ENCODE data around the gene TMEM51. TPM values are rescaled to one million over a fixed set of nuclear protein-coding genes. Genes with fewer than 3 reads are reported as not detected.

TMEM51 gene
- total and polyA plus RNA-seq, 2 experiments from 2014 or later: 23.8 to 32.7 TPM

DNA sequence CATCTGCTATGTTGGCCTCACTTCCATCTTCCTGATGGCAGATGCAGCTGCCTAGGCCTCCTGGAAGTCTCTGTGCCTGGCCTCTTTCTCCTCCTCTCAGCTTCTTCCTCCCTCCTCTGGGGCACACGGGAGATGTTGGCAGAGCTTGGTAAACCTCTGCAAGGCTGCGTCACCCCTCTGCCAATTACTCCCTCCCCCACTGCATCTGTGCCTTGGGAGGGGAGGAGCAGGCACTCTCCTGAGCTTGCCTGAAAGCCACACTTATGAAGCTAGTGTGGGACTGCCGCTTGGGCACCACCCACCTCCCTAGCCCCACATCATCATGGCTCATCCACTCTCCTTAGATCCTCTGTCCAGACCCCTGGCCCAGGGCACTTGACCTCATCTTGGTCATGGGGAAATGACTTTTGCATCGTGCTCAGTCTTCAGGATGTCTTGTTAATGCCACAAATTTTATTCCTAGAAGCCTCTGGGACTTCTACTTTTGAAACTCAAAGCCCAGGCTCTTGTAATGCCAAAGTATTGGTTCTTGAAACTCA, 7.3 kb upstream of the TMEM51 start:
- Histone ChIP-seq H3K27ac (no peak overlapping the region), H3K4me3 (no peak overlapping the region), H3K4me1 (ENCODE audit: low read depth) (peaks cover 7% of the 10 kb centered on the region), H3K36me3 (no peaks in the 10 kb centered on the region), H3K9me3 (ENCODE audit: low read depth) (no peaks in the 10 kb centered on the region), H3K27me3 (no peaks in the 10 kb centered on the region)
- no peak for TF ChIP-seq CTCF (IDR thresholded peaks at IDR 0.05; ENCODE audit: low read depth, low read length)
- no peak for DNase-seq (ENCODE audit: low read depth in 1 of 2, low spot score in 1 of 2)

- Histone ChIP-seq H3K27me3 (no peaks in the 10 kb centered on the region), H3K4me3 (no peak overlapping the region), H3K36me3 (no peaks in the 10 kb centered on the region), H3K27ac (no peak overlapping the region), H3K4me1 (ENCODE audit: low read depth) (peaks cover 14% of the 10 kb centered on the region), H3K9me3 (ENCODE audit: low read depth) (no peaks in the 10 kb centered on the region)
- no peak for DNase-seq (ENCODE audit: low read depth in 1 of 2, low spot score in 1 of 2)
- TF ChIP-seq CTCF (IDR thresholded peaks at IDR 0.05; ENCODE audit: low read depth, low read length): no peak
Measured at GRCh38 chr1:15146971-15147376, 6.6 kb upstream of the TMEM51 start.

GRCh38 chr1:15148004-15148403, 5.5 kb upstream of the TMEM51 start:
- H3K27ac ChIP-seq: no peak overlapping the region
- H3K4me3 ChIP-seq: no peak overlapping the region
- no peaks in the 10 kb centered on the region for H3K9me3 ChIP-seq (ENCODE audit: low read depth)
- no peaks in the 10 kb centered on the region for H3K27me3 ChIP-seq
- no peak for DNase-seq (ENCODE audit: low read depth in 1 of 2, low spot score in 1 of 2)
- no peak for TF ChIP-seq CTCF (IDR thresholded peaks at IDR 0.05; ENCODE audit: low read depth, low read length)
- peaks cover 16% of the 10 kb centered on the region for H3K4me1 ChIP-seq (ENCODE audit: low read depth)
- H3K36me3 ChIP-seq: no peaks in the 10 kb centered on the region

DNA sequence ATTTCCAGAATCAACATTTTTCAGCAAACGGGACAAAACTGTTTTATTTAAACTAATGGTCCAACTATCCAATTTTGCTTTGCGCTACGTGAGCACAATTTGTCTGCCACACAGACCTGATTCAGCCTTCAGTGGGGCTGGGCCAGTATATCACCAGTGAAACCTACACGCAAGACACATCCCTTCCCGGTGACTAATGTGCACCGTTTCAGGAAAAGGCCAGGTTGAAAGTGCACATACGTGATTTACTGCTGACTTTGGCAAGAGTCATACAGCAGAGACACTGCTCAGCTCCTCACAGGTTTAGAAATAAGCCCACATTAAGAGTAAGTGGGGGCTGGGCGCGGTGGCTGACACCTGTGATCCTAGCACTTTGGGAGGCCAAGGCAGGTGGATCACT, 5.1 kb upstream of the TMEM51 start:
- no peak for TF ChIP-seq CTCF (IDR thresholded peaks at IDR 0.05; ENCODE audit: low read depth, low read length)
- Histone ChIP-seq H3K27ac (no peak overlapping the region), H3K9me3 (ENCODE audit: low read depth) (no peaks in the 10 kb centered on the region), H3K27me3 (no peaks in the 10 kb centered on the region), H3K36me3 (no peaks in the 10 kb centered on the region), H3K4me3 (no peak overlapping the region), H3K4me1 (ENCODE audit: low read depth) (peaks cover 16% of the 10 kb centered on the region)
- DNase-seq (ENCODE audit: low read depth in 1 of 2, low spot score in 1 of 2): no peak

DNA sequence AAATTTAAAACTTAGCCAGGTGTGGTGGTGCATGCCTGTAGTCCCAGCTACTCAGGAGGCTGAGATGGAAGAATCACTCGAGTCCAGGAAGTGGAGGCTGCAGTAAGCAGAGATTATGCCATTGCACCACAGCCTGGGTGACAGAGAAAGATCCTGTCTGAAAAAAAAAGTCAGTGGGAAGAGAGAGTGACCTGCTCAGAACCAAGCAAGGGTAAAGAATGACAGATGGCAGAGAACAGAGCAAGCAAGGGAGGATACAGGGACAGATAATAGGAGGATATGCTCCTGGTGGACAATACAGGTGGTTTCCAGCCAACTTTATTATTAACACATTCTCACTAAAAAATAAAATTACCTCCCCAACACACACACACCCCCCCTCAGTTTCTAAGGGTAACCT, 4.6 kb upstream of the TMEM51 start:
- H3K27ac ChIP-seq: no peak overlapping the region
- no peak overlapping the region for H3K4me3 ChIP-seq
- no peak for DNase-seq (ENCODE audit: low read depth in 1 of 2, low spot score in 1 of 2)
- H3K27me3 ChIP-seq: no peaks in the 10 kb centered on the region
- no peak for TF ChIP-seq CTCF (IDR thresholded peaks at IDR 0.05; ENCODE audit: low read depth, low read length)
- no peaks in the 10 kb centered on the region for H3K9me3 ChIP-seq (ENCODE audit: low read depth)
- peaks cover 16% of the 10 kb centered on the region for H3K4me1 ChIP-seq (ENCODE audit: low read depth)
- no peaks in the 10 kb centered on the region for H3K36me3 ChIP-seq

DNA sequence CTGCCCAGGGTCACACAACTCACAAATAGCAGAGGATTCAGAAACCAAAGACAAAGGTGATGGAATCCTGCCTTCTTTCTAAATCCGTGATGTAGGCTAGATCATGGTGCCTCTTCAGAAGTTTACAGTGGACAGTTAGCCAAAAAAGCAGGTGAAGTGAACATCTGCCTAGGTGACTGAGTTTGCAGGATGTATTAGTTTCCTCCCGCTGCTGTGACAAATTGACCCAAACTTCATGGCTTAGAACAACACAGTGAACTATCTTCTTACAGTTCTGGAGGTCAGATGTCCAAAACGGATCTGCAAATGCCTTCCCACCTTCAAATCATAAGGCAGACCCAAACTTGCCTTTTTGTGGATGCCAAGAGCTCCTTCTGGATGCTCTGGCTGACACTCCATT, 3.2 kb upstream of the TMEM51 start:
- TF ChIP-seq CTCF (IDR thresholded peaks at IDR 0.05; ENCODE audit: low read depth, low read length): no peak
- H3K4me1 ChIP-seq (ENCODE audit: low read depth): peaks cover 16% of the 10 kb centered on the region
- no peaks in the 10 kb centered on the region for H3K27me3 ChIP-seq
- no peaks in the 10 kb centered on the region for H3K9me3 ChIP-seq (ENCODE audit: low read depth)
- no peak for DNase-seq (ENCODE audit: low read depth in 1 of 2, low spot score in 1 of 2)
- H3K27ac ChIP-seq: no peak overlapping the region
- H3K36me3 ChIP-seq: no peaks in the 10 kb centered on the region
- H3K4me3 ChIP-seq: no peak overlapping the region

Measured in cardiac muscle cell (in vitro differentiated cells and primary cell).